ENCODE results near the gene ZNF442.
"Not testable (repeated sequence)": the region's sequence is repeated elsewhere in the genome, so short reads cannot be mapped to it uniquely, and the experiment has no call there.

The ZNF442 gene

DNA sequence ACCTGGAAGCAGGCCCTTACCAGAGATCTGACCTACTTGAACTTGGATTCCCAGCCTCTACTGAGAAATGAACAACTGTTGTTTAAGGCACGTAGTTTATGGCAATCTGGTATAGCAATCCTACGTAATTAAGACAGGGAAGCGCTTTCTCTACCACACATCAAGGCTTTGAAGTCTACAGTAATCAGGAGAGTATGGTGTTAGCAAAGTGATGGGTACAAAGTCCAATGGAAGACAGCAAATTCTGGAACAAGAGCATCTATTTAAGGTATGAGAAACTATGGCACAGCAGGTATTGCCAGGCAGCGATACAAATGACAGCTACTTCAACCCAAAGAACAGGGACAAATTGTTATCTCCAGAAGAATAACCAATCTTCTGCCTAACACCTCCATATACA, 35.1 kb downstream of the ZNF442 start:
- no peak for DNase-seq (ENCODE audit: low read depth)

DNA sequence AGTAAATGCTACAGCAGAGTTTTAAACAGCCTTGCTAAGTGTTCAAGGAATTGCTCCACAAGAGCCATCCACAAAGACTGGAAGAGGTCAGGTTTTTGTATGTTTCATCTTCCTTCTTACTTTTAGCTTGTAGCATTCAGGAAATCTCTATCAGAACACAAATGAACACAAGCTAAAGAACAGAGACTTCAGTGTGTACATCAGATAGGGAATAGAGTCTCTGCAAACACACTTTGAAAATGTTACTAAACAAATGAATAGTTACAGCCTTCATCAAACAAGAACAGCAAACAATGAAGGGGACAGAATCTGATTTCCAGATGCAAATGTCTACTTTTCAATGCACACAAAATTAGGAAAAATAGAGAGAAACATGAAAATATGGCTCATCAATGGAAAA, 39.8 kb downstream of the ZNF442 start:
- no peak for DNase-seq (ENCODE audit: low read depth)

DNA sequence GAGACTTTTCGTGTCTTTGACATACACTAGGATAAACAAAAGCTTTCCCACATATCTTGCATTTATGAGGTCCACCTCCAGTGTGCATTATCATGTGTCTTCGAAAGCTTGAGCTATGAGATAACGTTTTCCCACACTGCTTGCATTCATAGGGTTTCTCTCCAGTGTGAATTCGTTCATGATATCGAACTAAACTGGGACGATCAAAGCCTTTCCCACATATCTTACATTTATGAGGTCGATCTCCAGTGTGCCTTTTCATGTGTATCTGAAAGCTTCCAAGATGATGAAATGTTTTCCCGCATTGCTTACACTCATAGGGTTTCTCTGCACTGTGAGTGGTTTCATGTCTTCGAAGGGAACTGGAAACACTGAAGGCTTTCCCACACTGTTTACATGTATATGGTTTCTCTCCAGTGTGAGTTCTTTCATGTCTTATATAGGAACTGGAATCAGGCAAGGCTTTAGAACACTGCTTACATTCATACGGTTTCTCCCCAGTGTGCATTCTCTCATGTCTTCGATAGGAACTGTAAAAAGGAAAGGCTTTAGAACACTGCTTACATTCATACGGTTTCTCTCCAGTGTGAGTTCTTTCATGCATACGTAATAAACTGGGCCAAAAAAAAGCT, 46.6 kb downstream of the ZNF442 start:
- no peak for DNase-seq (ENCODE audit: low read depth)

DNA sequence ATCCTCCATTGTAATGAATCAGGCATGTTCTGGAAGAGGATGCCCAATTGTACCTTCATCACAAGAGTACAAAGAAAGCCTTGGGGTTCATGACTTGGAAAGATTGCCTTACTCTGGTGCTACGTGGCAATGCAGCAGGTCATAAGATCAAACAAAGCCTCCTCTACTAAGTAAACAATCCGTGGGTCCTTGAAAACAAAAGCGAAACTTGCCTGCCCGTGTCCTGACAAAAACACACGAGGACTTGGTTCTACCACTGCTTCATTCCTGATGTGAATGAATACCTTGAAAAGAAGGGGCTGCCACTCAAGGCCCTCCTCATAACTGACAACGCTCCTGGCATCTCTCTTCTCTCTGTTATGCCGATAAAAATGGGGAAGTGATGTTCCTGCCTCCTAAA, 50.9 kb downstream of the ZNF442 start:
- DNase-seq (ENCODE audit: low read depth), result no peak

DNA sequence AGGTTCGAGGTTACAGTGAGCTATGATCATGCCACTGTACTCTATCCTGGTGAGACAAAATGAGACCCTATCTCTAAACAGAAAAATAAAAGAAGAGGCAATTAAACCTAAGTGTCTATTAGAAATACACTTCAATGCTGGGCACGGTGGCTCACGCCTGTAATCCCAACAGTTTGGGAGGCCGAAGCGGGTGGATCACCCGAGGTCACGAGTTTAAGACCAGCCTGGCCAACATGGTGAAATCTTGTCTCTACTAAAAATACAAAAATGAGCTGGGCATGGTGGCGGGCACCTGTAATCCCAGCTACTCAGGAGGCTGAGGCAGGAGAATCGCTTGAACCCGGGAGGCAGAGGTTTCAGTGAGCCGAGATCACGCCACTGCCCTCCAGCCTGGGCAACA, 56.6 kb downstream of the ZNF442 start:
- DNase-seq (ENCODE audit: low read depth), result not testable (repeated sequence)
